Measurements from ENCODE around the gene DHDDS.
"Not testable (repeated sequence)": the region's sequence is repeated elsewhere in the genome, so short reads cannot be mapped to it uniquely, and the experiment has no call there.

The DHDDS gene, protein sequence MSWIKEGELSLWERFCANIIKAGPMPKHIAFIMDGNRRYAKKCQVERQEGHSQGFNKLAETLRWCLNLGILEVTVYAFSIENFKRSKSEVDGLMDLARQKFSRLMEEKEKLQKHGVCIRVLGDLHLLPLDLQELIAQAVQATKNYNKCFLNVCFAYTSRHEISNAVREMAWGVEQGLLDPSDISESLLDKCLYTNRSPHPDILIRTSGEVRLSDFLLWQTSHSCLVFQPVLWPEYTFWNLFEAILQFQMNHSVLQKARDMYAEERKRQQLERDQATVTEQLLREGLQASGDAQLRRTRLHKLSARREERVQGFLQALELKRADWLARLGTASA

DNA sequence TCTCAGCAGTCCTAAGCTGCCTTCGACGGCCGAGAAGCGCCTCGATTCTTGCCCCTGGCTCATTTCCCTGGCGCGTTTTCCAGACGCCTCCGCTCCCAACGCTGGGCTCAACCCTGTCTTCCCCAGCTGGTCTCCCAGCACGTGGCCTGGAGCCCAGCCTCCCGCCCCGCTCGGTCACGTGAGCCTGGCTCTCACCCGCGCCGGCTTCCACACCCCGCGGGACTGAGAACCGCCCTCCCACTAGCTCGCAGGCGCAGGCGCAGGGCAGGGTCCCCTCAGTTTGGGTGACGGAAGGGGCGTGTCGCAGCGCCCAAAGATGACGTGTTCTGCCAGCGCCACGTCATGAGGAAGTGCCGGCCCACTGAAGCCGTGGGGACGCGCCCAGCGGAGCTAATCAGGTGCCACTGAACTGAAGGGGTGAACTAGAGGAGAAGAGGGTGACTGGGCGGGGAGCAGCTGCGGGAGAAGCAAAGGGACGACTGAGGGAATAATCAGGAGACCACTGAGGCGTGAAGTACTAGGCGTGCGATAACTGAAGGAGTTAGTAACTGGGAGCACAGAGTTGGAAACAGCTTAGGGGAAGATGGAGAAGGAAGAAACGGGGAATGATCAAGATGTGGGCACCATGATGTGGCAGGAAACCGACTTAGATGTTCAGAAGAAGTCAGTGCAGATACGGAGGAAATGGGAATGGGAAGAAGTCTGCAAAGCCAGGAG, at the start of gene DHDDS:
DHDDS (plus strand) TSS at position 343 of the 717 bp plus-strand sequence. CDS start 625 bp downstream, outside the sequence.
- peak; percentile 99 for DNase-seq

DNA sequence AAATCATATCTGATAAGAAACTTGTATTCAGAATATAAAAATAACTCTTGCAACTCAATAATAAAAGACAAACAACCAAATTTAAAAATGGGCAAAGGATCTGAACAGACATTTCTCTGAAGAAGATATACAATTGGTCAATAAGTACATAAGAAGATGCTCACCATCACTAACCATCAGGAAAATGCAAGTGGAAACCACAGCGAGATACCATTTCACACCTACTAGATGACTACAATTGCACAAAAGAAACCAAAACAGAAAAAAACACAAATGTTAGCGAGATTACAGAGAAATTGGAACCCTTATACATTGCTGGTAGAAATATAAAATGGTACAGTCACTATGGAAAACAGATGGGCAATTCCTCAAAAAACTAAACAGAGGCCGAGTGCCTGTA, 48.0 kb upstream of the DHDDS start:
- peak; percentile 33 for DNase-seq

DNA sequence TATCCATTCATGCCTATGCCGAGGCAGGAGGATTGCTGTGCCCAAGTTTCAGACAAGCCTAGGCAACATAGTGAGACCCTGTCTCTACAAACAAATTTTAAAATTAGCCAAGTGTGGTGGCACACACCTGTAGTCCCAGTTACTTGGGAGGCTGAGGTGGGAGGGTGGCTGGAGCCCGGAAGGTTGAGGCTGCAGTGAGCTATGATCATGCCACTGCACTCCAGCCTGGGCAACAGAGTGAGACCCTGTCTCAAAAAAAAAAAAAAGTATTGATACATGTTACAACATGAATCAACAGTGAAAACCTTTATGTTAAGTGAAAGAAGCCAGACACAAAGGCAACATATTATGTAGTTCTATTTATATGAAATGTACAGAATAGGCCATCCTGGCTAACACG, 47.1 kb upstream of the DHDDS start:
- not testable (repeated sequence) for DNase-seq

DNA sequence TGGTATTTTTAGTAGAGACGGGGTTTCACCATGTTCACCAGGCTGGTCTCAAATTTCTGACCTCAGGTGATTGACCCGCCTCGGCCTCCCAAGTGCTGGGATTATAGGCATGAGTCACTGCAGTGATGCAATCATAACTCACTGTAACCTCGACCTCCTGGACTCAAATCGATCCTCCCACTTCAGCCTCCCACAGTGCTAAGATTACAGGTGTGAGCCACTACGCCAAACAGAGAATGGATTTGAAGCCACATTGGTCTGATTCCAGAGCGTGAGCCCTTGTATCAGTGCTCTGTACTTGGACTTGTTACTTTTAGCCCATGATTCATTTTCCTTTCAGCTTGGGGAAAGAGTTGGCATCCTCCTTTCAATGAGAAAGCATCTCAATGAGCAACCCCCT, 44.7 kb upstream of the DHDDS start:
- no peak for DNase-seq

DNA sequence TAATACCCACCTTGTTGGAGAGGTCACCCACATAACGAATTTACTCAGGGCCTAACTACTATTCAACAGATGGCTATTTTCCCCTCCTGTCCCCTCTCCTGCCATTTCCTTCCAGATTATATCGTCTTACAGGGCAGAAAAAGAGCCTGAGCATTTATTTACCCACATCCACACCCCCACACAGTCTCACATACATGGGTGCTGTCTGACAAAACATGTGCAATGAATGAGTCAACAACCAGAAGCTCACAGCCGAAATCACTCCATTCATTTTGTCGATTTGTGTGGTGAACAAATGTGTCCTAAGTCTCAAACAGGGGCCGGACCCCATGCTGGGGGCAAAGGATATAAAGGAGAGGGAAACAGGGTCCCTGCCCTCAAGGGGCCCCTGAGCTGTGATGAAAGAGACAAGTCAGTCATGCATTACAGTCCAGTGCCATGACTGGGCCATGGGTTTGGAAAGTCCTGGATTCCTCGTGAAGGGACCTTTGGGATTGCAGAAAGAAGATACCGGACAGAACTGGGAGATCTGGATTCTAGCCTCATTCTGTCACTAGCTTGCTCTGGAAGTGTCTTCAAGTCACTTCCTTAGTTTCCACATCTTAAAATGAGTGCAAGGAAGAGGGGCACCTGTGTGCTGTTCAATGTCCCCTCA, 43.2 kb upstream of the DHDDS start:
- DNase-seq: no peak

DNA sequence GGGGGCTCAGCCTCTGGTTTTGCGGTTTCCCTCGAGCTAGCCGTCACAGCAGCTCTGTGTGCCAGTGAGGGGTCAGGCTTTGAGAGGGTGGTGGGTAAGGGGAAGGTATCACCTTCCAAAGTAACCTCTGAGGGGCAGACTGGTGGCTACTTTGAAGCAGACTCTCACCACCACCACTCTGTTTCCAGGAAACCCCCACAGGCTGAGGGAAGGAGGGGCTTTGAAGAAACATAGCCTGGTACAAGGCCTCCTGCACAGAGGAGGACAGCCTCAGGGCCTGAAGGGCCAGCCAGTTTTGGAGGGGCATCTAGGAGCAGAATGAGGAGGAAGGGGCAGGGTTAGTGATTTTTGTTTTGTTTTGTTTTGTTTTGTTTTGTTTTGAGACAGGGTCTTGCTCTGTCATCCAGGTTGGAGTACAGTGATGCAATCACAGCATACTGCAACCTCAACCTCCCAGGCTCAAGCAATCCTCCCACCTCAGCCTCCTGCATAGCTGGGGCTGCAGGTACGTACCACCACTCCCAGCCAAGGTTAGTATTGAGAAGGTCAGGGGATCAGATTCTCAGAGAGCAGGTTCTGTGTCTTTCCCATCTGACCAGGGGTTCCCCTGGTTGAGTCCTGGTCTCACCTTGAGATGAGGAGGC, 42.4 kb upstream of the DHDDS start:
- no peak for DNase-seq

DNA sequence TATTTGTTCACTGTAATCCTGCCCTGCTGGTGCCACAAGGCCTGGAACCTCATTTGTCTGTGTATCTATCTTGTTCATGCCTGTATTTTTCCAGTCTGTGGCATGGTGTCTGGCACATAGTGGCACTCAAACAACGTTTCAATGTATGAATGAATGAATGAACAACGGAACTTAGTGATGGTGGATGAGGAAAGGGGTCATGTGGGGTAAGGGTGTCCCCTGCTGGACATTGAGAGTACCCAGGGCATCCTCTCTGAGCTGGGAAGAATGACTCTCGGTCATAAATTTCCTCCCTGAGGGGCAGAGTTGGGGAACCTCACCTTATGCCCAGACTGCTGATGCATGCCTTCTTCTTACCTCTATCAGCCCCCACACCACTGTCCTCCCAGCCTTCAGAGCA, 40.7 kb upstream of the DHDDS start:
- peak; percentile 76 for DNase-seq

DNA sequence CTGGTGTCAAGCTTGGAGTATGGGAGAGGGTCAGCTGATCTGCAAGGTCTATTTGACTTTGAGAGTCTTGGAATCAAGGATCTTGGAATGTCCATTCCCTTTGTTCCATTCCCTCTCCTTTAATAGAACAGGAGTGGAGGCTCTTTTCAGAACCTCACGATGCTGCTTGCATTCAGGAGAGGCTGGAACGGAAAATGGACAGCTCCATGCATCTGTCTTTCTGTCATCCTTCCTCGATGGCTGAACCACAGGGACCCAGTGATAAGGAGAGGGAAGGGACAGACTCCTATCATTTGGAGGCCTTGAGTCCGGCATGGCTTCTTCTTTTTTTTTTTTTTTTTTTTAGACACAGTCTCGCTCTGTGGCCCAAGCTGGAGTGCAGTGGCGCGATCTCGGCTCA, 36.4 kb upstream of the DHDDS start:
- no peak for DNase-seq

DNA sequence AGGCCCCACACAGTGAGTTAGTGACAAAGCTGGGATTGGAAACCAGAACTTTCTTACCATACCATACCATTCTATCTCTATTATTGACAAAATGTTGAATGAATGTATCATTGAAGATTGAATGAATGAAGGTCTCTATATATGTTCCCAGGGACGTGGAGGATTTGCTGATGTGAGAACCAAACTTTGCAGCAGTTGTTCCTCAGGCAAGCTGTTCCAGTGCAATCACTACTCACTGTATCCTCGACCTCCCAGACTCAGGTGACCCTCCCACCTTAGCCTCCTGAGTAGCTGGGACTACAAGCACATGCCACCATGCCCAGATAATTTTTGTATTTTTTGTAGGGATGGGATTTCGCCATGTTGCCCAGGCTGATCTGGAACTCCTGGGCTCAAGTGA, 33.1 kb upstream of the DHDDS start:
- DNase-seq: no peak

DNA sequence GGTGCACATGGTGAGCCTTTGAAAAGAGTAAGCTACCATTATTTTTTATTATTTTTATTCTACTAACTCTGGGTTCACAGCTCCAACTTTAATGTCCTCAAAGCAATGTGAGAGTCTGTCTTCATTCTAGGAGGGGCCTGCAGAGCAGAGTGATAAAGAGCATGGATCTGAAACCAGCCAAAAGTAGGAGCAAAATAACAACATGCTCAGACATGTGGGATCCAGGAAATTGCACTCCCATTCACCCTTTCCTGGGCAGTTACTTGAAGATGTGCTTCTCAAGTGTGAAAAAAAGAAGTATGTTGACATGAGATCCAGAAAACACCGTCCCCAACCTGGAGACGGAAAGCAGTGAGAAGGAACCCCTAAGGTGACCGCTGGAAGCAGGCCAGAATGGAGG, 30.2 kb upstream of the DHDDS start:
- DNase-seq: no peak

DNA sequence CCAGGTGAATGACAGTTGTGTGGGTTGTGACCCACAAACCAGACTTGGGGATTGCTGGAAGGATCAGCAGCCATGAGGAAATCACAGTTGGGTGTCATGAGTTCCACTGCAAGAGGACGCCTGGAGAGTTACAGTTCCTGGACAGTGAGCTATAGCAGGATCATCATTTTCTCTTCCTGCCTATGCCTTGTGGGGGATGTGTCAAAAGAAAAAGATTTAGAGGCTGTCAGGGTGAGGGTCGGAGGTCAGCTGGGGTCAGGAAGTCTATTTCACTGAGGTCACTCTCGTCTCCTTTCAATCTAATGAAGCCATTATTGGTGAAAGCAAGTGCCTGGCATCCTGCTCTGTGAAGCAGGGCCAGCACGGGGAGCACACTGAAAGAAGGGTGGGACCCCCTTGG, 28.5 kb upstream of the DHDDS start:
- no peak for DNase-seq

DNA sequence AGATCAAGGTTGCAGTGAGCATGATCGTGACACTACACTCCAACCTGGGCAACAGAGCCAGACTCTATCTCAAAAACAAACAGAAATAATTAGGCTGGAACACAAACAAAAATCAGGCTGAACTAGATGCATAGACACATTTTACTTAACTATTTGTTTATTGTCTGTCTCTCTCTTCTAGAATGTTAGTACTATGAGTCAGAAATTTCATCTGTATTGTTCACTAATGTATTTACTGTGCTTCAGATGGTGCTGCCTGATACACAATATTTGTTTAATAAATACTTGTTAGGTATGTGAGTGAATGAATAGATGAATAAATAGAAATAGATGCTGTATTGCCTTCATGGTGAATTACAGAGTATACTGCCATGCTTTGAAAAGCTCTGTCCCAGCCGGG, 27.5 kb upstream of the DHDDS start:
- DNase-seq: no peak

DNA sequence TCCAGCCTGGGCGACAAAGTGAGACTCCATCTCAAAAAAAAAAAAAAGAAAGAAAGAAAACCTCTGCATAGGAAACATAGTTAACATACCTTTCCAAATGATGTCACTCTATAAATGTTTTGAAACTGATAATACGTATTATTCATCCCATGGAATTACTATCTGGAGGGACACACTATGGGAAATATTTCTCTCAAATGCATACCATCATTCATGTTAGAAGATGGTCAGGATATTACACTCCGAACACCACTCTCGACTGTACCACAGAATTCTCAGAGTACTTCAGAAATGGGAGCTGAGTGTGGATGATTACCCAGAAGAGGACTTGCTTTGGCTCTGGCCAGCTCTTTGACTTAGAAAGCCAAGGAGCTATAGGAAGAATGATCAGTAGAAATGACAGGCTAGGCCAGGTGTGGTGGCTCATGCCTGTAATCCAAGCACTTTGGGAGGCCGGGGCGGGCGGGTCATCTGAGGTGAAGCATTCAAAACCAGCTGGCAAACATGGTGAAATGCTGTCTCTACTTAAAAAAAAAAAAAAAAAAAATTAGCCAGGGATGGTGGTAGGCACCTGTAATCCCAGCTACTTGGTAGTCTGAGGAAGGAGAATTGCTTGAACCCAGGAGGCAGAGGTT, 26.7 kb upstream of the DHDDS start:
- no peak for DNase-seq

DNA sequence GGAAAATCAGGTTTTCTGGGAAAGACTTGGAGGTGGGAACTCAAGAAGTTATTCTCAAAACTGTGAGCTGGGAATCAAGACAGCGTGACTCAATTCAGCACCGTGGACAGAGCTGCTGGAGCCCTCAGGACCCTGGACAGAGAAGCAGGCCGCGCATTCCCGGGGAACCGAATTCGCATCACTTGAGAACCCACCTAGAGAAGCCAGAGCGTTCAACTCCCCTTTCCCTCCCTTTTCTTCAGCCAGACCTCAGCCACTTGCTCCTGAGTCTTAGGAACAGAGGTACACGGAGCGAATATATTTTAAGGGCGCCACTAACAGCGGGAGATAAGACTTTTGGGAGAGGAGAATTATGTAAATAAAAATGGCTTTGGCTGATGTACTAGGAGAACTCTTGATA, 23.5 kb upstream of the DHDDS start:
- peak; percentile 83 for DNase-seq

DNA sequence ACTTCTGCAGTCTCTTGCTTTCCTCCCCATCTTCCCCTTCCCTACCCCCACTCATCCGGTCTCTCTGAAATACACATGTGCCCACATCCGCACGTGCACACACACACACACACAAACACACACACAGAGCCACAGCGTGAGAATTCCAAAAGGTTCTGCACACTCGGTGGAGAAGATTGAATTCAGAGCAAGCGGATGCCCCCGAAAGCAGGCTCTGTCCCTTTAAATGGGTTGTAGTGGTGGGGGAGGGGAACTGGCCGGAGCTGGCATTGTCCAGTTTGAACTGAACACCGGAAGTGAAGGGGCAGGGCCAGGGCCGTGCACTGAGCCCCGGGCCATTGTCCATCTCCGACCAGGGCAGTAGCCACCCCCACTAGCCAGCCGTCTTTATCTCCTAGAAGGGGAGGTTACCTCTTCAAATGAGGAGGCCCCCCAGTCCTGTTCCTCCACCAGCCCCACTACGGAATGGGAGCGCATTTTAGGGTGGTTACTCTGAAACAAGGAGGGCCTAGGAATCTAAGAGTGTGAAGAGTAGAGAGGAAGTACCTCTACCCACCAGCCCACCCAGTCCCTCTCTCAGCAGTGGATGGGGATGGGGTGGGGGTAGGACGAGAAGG, 22.8 kb upstream of the DHDDS start:
- no peak for DNase-seq

DNA sequence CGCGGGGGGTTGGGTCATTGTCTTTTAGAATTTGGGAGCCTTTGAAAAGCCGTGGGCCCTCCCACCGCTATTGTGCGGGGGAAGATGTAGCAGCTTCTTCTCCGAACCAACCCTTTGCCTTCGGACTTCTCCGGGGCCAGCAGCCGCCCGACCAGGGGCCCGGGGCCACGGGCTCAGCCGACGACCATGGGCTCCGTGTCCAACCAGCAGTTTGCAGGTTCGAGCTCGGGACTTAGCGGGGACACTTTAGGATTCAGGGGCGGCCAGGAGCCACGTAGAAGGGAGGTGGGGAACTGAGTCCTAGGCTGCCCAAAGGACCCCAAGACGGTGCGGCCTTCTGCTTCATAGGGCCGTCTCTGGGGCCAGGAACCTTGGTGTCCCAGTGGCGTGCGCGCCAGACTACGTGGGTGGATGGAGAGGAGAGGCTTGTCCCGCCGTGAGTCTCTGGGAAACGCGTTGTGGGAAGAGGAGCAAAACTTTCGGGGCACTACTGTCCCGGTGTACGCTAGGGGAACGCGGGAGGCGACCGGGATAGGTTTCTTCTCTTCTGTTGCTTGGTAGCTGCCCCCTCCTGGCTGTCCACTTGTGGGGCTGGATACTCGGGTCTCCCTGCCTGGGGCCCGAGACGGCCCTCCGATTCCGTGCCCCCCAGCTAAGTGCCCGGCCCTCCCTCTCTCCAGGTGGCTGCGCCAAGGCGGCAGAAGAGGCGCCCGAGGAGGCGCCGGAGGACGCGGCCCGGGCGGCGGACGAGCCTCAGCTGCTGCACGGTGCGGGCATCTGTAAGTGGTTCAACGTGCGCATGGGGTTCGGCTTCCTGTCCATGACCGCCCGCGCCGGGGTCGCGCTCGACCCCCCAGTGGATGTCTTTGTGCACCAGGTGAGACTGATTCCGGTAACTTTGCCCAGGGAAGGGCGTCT, 21.2 kb upstream of the DHDDS start, which contains the start of gene LIN28A:
LIN28A (plus strand) TSS at position 112 of the 918 bp plus-strand sequence; CDS start at position 187, 75 bp downstream.
- no peak for DNase-seq

DNA sequence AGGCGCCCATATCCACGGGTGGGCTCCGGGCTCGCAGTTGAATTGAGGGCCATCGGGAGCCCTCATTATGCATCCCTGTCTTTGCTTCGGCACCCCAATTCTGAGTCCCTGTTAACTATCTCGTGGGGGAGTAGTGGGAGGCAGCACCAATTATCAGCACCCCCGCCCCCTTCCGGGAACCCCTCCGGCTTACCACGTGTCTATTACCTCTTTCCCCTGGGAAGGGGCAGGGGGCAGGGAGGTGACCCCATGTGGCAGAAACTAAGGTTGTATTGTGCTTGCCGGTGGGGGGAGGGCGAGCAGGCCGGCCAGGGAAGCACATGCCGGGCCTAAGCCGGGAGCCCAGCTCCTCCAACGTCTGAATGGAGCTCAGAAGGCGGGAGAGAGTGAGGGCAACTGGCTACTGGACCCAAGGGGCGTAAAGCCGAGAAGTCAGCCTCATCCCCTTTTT, 20.5 kb upstream of the DHDDS start:
- no peak for DNase-seq

DNA sequence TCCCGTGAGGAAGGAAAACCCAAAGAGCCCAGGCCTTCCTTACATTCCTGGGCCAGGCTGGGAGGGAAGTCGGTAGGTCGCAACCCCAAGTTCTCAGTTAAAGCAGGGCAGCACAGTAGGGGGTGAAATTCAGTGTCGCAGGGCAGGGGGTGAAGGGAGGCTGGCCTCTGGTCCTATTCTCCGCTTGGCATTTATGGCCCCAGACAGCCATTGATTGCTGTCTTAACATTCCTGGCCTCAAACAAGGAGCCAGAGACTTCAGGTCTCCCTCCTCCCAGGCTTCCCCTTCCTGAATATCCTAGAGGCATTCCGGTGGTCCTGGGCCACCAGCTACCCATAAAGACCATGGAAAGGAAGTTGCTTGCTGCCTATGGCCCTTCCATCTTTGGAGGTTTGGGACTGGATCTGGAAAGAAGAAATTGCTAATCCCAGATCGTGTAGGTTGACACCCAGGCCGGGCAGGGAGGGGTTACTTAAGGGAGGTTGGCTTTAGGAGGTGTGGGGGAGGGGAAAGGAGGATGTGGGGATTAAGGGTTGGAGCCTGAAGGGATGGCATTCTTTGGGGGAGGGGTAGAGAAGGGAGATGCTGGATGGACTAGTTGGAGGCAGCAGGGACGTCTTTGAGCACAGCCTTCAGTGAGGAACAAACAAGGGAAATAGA, 19.8 kb upstream of the DHDDS start:
- no peak for DNase-seq

DNA sequence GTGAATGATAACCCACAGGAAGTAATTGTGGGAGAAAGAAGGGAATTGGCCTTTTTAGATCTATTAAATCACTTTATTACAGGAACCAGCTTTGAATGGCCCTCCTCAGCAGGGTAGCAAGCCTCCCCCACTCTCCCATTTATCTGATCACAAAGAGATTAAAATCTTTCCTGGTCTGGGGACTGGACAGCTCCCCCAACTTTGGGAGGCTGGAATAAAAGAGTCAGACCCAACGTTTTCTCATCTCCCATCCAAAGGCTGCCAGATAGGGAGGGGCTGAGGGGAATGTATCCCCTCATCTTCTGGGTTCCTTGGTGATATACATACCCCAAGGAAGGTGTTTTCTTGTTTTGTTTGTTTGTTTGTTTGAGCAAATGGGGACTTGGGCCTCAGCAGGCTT, 19.1 kb upstream of the DHDDS start:
- DNase-seq: no peak

DNA sequence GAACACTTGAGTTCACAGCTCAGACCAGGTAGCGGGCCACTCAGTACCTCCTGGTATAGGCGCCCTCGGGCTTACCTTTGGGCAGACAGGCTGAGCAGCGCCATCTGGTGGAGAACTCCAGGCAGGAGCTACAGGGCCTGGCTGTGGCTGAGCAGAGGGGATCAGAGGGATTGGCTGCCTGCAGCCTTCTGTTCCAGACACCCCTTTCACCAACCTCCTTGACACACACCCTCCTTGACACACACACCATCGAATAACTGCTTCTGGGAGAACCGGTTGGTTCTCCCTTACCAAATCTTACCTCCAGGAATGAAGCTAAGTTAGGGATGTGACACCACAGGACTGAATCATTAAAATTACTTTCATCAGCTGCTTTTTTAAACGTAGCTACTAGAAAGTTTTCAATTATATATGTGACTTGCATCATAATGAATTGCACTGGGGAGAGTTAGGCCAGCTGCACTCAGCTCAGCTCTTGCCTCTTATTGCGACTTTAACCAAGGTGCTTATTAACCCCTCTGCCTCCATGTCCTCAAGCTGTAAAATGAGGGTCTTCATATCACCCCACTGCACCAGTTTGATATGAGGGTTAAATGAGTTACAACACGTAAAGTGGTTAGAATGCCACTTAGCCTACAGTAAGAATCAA, 14.9 kb upstream of the DHDDS start:
- peak; percentile 87 for DNase-seq
